Sigmoid colon (tissue), 4 donors: ENCODE data around the gene NNT.
"Not testable (repeated sequence)": the region's sequence is repeated elsewhere in the genome, so short reads cannot be mapped to it uniquely, and the experiment has no call there.

Experiments
- EP300 ChIP-seq, 4 donors: sonication (generic); formaldehyde crosslinking; IDR thresholded peaks; one replicate each; pipeline ENCODE4 v1.6.1; 2017; ENCODE audit warnings: antibody characterized with exemption in 4 of 4
- POLR2A ChIP-seq, 2 donors: fragments of 450-650 bp; IDR thresholded peaks; one replicate each; pipeline ENCODE4 v1.6.1; 2016; ENCODE audit warnings: antibody characterized with exemption in 2 of 2, mild to moderate bottlenecking in 2 of 2, moderate library complexity in 2 of 2
- POLR2AphosphoS5 ChIP-seq, 4 donors: sonication (generic); formaldehyde crosslinking; IDR thresholded peaks; one replicate each; pipeline ENCODE4 v1.6.1; 2017; ENCODE audit warnings: antibody characterized with exemption in 4 of 4
- TF ChIP-seq, protein P1 (sequence below), 4 experiments: fragments of 450-650 bp in 3 of 4; fragments of 200-600 bp in 1 of 4; IDR thresholded peaks; one replicate each; pipeline ENCODE4 v1.5.1; 2016 to 2019; ENCODE audit warnings: antibody characterized with exemption in 4 of 4, mild to moderate bottlenecking in 3 of 4, moderate library complexity in 2 of 4

GRCh38 chr5:43706576-43706975 lies 103.6 kb downstream of the NNT start:
- TF ChIP-seq, protein P1, sequence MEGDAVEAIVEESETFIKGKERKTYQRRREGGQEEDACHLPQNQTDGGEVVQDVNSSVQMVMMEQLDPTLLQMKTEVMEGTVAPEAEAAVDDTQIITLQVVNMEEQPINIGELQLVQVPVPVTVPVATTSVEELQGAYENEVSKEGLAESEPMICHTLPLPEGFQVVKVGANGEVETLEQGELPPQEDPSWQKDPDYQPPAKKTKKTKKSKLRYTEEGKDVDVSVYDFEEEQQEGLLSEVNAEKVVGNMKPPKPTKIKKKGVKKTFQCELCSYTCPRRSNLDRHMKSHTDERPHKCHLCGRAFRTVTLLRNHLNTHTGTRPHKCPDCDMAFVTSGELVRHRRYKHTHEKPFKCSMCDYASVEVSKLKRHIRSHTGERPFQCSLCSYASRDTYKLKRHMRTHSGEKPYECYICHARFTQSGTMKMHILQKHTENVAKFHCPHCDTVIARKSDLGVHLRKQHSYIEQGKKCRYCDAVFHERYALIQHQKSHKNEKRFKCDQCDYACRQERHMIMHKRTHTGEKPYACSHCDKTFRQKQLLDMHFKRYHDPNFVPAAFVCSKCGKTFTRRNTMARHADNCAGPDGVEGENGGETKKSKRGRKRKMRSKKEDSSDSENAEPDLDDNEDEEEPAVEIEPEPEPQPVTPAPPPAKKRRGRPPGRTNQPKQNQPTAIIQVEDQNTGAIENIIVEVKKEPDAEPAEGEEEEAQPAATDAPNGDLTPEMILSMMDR (IDR thresholded peaks at IDR 0.05): not testable (repeated sequence)
- not testable (repeated sequence) for TF ChIP-seq EP300, POLR2A, POLR2AphosphoS5 (IDR thresholded peaks at IDR 0.05)
